NCI-H146 treated with DMSO at 0.1 percent for 48 hours (cell line): Measurements from ENCODE around the gene NPPC.
"Not testable (repeated sequence)": the region's sequence is repeated elsewhere in the genome, so short reads cannot be mapped to it uniquely, and the experiment has no call there.

Experiments used
- DNase-seq: peaks from one replicate; lab custom pipeline; 2025; ENCODE audit not compliant: unreplicated experiment; lab: John Stamatoyannopoulos, UW

The NPPC gene

GRCh38 chr2:231890896-231891513, 35.2 kb downstream of the NPPC start:
- DNase-seq: no peak

- DNase-seq: no peak
These were observed 38.4 kb downstream of the NPPC start for GRCh38 chr2:231887756-231888155.

- no peak for DNase-seq
These were observed 40.0 kb downstream of the NPPC start for GRCh38 chr2:231886071-231886681.

GRCh38 chr2:231884438-231885140, 41.6 kb downstream of the NPPC start:
- DNase-seq: peak; percentile 69

GRCh38 chr2:231883468-231883881, 42.7 kb downstream of the NPPC start:
- no peak for DNase-seq

- no peak for DNase-seq
These were observed 43.5 kb downstream of the NPPC start for GRCh38 chr2:231882646-231883045.

GRCh38 chr2:231880371-231880770, 45.8 kb downstream of the NPPC start:
- DNase-seq: not testable (repeated sequence)

- DNase-seq: no peak
These were observed 47.0 kb downstream of the NPPC start for GRCh38 chr2:231879216-231879615.

- no peak for DNase-seq
These were observed 48.4 kb downstream of the NPPC start for GRCh38 chr2:231877533-231878456.

GRCh38 chr2:231874944-231875343, 51.3 kb downstream of the NPPC start:
- no peak for DNase-seq
